GM18870 (cell line): ENCODE results near the gene PDS5A.
"Not testable (repeated sequence)": the region's sequence is repeated elsewhere in the genome, so short reads cannot be mapped to it uniquely, and the experiment has no call there.

Experiments
- ATAC-seq: cut with Tn5 transposase; IDR thresholded peaks from one replicate; pipeline ENCODE4 v1.9.1; 2021; ENCODE audit warnings: moderate library complexity; ENCODE audit not compliant: unreplicated experiment

PDS5A gene

DNA sequence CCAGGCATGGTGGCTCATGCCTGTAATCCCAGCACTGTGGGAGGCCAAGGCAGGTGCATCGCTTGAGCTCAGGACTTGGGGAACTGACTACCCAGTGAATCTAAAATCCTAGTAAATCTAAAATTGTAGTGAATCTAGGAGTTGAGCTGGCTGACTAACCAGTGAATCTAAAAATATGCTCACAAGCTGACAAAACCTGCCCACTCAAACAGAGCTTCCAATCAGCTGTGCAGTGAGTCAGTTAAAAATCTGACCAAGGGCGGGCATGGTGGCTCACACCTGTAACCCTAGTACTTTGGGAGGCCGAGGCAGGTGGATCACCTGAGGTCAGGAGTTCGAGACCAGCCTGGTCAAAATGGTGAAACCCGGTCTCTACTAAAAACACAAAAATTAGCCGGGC is 72.7 kb downstream of the PDS5A start:
- ATAC-seq = not testable (repeated sequence)

DNA sequence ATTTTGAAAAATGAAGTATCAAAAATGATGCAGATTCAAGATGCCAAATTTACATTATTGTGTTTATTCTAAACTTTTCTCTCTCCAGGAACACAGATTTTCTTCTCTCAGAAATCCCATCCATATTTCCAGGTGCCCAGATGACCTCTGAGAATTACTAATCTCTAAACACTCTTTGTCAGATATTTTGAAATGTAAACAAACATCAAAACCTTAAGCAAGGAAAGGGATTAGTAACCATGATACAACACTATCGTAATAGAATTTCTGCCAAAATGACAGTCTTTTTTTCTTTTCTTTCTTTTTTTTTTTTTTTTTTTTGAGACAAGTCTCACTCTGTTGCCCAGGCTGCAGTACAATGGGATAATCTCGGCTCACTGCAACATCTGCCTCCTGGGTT is 76.7 kb downstream of the PDS5A start:
- ATAC-seq = no peak

DNA sequence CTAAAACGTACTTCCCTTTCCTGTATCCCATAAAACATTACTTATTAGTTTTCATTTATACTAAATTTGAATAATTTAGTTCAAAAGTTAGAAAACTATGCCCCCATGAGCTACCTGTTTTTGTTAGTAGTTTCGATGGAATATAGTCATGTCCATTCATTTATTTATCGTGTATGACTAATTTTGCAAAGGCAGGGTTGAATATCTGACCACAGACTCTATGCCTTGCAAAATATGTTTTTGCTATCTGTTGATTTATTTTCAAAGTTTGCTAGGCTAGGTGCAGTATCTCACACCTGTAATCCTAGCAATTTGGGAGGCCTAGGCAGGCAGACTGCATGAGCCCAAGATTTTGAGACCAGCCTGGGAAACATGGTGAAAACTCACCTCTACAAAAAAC is 78.4 kb downstream of the PDS5A start:
- ATAC-seq = no peak

DNA sequence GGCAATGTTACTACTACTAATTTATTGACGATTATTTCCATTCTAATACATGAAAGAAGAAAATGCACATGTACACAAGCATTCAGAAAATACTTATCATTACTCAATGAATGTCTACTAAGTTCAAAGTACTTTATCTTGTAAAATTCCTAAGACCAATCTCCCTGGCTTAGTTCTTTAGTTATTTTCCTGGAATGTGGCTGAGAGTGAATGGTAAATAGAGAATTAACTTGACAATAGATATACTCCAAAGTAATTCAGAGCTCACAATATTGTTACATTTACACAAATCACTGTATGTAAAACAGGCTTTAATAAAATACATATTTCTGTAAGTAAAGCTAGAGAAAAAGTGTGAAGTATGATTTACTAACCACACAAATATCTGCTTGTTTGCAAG is 79.7 kb downstream of the PDS5A start:
- ATAC-seq = no peak

DNA sequence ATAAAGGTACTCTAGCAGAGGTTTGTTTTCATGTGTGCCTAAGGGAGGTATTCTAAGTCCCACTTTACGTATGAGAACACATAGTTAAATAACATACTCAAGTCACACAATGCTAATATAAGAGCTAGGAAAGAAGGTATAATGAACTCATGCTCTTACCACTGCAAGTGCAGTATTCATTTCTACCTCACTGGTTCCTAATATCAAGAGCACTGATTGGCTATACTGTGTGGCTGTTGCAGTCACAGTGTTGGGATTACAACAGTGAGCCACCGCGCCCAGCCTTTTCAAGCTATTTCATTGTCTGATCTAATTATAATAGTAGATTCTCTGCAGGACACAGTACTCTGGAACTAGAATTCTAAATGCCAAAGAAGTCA is 84.0 kb downstream of the PDS5A start:
- no peak for ATAC-seq

DNA sequence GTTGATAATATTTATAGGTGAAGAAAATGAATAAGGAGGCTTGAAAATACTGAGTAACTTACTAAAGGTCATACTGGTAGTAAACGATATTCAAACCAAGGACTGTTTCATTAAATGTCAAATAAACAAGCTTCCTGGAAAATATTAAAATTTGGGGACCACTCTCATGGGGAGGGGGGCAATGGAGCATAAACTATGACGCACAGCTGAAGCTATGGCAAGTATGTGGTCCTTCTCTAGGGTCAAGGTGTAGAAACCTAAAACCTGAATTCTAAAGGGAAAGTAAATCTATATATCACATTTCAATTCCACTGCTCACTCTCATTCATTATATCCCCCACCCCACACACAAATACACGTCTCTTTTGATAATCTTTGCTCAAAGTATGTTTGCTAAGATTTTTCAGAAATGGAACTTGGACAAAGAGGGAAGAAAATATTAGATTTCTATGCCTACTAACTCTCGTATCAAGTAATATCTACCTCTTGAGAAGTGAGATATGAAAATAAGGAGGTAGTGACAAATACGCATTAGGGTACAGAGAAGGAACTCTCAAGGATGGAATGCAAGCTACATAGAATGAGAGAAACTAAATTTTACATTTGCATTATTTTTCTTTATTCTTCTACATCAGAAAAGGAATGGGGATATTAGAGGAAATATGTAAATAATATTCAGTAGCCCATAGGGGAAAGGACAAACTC is 84.6 kb downstream of the PDS5A start:
- ATAC-seq = no peak

DNA sequence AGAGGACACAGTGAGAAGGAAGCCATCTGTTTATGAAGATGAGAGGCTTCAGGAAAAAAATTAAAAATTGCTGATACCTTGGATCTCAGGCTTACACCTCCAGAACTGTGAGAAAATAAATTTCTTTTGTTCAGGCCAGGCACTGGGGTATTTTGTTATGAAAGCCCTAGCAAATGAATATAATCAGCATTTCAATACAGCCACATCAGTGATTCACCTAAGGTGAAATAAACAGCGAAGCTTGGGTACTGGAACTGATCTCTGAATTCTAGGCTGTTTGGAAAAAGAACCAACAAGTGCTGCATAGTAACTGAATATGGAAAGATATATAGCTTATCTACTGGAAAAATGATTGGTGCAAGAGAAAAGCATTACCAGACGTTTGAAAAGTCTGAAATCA is 88.5 kb downstream of the PDS5A start:
- no peak for ATAC-seq

DNA sequence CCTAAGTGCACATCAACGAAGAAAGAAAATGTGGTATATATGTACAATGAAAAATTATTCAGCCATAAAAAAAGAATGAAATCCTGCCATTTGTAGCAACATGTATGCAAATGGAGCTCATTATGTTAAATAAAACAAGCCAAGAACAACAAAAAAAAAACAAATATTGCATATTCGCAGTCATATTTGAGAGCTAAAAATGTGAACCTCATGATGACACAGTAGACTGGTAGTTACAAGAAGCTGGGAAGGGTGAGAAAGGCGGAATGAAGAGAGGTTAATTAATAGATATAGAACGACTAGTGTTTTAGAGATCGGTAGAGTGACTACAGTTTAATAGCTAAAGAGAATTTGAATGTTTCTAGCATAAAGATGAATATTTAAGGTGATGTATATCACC is 89.2 kb downstream of the PDS5A start:
- ATAC-seq = no peak

DNA sequence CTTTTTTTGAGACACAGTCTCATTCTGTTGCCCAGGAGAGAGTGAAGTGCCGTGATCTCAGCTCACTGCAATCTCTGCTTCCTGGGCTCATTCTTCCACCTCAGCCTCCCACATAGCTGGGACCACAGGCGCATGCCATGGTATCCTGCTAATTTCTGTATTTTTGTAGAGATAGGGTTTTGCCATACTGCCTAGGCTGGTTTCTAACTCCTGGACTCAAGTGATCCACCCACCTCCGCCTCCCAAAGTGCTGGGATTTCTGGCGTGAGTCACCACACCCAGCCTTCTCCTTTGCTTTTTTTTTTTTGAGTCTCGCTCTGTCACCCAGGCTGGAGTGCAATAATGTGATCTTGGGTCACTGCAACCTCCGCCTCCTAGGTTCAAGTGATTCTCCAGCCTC is 94.1 kb downstream of the PDS5A start:
- no peak for ATAC-seq

DNA sequence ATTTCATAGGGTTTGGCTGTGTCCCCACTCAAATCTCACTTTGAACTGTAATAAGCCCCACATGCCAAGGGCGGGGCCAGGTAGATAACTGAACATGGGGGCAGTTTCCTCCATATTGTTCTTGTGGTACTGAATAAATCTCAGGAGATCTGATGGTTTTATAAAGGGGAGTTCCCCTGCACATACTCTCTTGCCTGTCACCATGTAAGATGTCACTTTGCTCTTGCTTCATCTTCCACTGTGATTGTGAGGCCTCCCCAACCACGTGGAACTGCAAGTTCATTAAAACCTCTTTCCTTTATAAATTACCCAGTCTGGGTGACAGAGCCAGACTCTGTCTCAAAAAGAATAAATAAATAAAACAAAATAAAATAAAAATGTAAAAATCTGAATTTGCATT is 95.9 kb downstream of the PDS5A start:
- ATAC-seq = no peak

DNA sequence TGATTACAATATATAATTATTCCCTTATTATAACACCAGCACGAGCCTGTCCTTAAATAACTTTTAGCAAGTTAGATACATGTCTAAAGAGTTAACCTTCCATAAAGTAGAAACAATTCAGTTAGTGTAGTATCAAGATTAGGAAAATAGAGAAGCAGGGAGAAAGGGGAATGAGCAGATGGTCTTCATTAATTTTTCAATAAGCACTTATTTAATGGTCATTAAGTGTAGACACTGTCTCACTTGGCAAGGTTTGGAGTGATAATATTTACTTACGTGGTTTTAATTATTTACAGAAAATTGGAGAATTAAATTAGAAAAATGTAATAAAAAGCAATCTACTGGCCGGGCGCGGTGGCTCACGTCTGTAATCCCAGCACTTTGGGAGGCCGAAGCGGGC is 99.7 kb downstream of the PDS5A start:
- no peak for ATAC-seq

DNA sequence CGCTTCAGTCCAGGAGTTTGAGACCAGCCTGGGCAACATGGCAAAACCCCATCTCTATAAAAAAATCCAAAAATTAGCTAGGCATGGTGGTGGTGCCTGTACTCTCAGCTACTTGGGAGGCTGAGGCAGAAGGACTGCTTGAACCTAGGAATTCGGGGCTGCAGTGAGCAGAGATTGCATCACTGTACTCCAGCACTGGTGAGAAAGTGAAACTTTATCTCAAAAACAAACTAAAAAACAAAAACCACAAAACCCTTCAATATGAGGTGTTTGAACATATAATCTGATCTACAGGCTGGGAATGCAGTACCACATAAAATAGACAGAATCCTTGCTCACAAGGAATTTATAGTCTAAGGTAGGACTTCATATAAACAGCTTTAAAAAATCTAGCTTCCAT is 103.9 kb downstream of the PDS5A start:
- ATAC-seq = no peak

DNA sequence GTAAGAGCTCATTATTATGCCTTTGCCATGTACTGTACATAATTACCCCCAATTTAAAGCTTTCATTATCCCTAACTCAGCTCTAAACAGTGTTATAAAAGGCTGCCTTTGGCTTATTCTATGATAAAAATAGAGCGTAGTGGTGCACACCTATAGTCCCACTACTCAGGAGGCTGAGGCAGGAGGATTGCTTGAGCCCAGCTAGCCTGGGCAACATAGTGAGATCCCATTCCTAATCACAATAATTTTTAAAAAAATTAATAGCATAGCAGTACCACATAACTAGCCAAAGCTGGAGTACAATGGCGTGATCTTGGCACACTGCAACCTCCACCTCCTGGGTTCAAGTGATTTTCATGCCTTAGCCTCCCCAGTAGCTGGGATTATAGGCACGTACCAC is 112.4 kb downstream of the PDS5A start:
- no peak for ATAC-seq

DNA sequence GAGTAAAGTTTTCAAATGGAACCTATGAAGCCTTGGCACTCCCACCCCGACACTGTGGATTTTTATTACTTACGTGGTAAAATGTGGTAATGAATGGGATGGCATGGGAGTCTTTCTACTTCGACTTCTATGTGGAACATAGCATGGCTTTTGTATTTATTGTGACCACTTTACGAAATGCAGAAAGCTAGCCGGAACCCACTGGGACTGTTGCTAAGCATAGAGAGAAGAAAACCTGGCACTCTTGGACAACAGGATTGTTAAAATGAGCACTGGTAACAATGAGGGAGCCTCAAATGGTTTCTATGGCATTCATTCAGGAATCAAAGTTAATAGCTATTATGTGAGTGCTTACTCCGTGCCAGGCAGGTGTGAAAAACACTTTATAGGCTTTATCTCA is 113.3 kb downstream of the PDS5A start:
- ATAC-seq = no peak

DNA sequence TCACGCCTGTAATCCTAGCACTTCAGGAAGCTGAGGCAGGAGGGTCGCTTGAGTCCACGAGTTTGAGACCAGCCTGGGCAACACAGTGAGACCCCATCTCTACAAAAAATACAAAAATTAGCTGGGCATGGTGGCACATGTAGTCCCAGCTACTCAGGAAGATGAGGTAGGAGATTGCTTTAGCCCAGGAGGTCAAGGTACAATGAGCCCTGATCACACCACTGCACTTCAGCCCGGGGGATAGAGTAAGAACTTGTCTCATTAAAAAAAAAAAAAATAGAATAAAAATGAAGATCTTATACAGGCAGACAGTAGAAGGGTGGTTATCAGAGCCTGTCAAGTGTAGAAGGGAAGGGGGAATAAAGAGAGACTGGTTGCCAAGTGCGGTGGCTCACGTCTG is 116.9 kb downstream of the PDS5A start:
- no peak for ATAC-seq

DNA sequence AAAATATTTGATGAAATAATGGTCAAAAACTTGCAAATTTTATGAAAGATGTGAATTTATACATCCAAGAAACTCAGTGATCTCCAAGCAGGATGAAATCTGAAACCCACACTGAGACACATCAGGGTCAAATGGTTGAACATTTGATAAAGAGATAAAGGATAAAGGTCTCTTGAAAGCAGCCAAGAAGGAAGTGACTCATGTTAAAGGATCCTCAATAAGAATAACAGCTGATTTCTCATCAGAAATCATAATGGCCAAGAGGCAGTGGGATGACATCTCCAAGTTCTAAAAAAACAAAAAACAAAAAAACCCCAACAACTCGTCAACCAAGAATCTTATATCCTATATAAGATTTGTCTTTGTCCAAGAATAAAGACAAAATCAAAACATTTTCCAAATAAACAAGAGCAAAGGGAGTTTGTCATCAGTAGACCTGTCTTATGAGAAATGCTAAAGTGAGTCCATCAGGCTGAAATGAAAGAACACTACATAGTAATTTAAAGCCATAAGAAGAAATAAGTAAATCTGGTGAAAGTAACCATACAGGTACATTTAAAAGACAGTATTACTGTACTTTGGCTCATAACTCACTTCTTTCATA is 121.7 kb downstream of the PDS5A start:
- ATAC-seq = no peak

DNA sequence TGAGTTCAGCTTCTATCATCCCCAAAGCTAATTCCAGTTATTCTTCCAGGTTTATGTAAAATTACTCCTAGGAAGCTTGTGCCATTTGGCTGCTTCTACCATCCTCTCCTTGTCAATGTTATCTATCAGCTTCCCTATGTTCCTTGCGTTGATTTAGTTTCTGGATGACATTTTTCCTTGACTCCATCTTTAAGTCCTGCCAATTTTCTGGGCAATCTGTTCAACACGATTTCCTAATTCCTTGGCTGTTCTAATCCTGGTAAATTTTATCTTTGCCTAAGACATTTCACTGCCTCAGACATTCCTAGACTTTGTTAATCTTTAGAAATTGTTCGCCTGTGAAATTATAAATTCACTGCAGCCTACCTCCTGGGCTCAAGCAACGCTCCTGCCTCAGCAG is 125.1 kb downstream of the PDS5A start:
- ATAC-seq = no peak

DNA sequence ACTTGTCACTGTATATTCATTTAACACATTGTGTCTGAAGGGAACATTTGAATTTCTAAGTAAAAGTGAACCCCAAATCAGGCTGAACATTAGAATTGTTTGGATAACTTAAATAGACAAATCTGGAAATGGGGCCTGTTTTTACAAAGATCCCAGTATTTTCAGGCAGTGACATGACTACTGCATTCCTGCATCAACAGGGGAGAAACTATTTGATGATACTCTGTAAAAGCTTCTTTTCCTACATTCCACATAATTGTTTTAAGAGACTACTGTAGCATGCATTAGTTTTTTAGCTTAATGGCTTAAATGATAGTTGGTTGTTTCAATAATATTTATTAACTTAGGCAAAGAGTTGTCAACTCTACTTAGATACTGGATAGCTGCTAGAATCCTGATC is 127.0 kb downstream of the PDS5A start:
- ATAC-seq = no peak

DNA sequence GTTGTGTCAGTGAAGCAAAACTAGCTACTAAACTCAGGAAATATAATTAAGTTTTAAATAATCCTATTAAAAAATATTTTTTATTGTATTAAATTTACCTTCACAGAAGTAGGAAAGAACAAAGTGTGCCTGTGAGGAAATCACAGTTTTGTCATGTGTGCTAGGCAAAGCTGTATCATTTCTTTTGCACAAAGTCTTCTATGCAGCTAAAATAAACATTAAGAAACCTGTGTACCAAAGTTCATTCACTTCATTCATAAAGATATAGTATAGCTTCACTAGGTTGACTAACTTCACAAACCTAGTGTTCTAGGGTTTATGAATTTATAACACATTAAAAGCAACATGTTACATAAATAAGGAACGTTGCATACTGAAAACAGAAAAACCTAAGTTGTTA is 131.0 kb downstream of the PDS5A start:
- ATAC-seq = no peak

DNA sequence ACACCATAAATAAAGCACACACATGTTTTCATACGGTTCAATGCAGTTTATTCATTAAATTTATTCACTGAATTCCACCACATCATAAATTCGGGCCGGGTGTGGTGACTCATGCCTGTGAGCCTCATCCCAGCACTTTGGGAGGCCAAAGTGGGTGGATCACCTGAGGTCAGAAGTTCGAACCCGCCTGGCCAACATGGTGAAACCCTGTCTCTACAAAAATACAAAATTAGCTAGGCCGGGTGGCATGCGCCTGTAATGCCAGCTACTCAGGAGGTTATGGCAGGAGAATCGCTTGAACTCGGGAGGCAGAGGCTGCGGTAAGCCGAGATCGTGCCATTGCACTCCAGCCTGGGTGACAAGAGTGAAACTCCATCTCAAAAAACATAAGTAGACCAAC is 131.6 kb downstream of the PDS5A start:
- ATAC-seq = no peak

DNA sequence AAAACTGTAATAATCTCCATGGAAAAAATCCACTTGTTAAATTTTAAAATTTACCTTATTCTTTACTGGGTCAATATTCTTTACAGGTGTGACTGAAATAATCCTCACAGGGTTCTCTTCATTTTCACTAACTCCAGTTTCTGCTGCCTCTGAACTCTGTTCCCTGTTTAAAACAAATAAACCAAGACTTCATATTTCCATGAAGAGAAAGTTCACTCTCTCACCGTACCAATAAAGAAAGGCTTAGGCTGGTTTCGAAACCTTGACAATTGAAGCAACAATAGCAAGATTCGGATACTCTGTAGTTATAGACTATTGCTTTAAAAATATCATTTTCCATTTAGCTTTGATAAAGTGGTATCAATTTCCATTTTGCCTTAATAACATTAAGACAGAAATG is 135.8 kb downstream of the PDS5A start:
- ATAC-seq = no peak

DNA sequence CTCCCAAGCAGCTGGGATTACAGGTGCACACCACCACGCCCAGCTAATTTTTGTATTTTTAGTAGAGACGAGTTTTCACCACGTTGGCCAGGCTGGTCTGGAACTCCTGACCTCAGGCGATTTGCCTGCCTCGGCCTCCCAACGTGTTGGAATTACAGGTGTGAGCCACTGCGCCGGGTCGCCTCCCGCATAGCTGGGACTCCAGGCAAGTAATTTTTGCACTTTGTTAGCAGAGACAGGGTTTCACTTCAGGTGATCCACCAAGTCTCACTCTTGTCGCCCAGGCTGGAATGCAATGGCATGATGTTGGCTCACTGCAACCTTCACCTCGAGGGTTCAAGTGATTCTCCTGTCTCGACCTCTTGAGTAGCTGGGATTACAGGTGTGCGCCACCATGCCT is 137.2 kb downstream of the PDS5A start:
- not testable (repeated sequence) for ATAC-seq

DNA sequence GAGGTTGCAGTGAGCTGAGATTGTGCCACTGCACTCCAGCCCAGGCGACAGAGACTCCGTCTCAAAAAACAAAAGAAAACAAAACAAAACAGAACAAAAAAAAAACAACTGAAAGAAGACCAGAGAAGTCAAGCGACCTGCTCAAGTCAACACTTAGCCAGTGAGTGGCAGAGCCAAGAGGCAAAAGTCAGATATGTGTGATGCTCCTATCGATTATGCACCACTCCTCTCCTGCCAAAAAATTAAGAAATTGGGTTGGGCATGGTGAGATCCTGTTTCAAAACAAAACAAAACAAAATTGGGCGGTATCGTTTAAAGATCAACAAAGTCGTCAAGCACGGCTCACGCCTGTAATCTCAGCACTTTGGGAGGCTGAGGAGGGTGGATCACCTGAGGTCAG is 137.7 kb downstream of the PDS5A start:
- no peak for ATAC-seq
